ENCODE data around the gene GPR35. TPM values are rescaled to one million over a fixed set of nuclear protein-coding genes. Genes with fewer than 3 reads are reported as not detected.
"Not testable (repeated sequence)": the region's sequence is repeated elsewhere in the genome, so short reads cannot be mapped to it uniquely, and the experiment has no call there.

Gene GPR35
- total RNA-seq, 2 experiments from 2014 or later = 19.2 to 19.3 TPM

DNA sequence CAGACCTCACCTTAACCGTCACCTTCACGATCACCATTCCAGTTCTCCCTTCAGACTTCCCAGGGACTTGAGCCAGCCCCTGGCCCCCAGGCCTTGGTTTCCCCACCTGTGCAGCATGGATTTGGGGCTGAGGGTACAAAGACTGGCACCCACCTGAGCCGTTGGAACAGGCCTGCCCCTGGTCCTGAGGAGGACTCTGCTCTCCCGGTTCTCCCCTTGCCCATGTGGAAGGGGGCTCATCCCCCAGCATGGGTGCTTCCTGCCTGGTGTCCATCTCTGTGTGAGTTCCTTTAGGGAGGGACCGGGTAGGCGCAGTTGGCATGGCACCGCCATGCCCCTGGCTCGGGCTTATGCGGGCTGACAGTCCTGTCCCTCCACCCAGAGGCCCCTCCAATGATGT lies 10.9 kb upstream of the GPR35 start:
- peaks cover 7% of the 10 kb centered on the region for H3K9me3 Mint-ChIP-seq
- H3K4me1 Mint-ChIP-seq = peaks cover 23% of the 10 kb centered on the region
- H3K36me3 Mint-ChIP-seq = peaks cover 32% of the 10 kb centered on the region
- ATAC-seq (ENCODE audit: low read depth) (no peak), DNase-seq (peak; percentile 22)
- H3K27ac Mint-ChIP-seq = no peak overlapping the region
- POLR2A ChIA-PET = no interaction called here
- H3K4me3 Mint-ChIP-seq = no peak overlapping the region
- H3K27me3 Mint-ChIP-seq = no peaks in the 10 kb centered on the region

DNA sequence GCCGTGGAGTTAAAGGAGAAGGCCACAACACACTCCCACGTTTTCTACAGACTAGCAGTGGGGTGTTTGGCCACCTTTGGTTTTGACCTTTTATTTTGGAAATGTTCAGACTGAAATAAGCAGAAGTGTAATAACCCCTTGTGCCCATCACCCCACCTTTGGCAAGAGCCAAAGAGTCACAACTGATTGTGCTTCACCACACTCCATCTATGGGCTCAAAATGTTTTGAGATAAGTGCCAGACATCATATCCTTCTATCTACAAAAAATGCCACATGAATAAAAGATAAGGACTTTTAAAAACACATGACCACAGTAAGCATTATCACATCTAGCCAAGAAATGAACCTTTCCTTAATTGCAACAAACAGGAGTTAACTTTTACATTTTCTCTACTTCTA lies 9.9 kb upstream of the GPR35 start:
- H3K4me1 Mint-ChIP-seq = peaks cover 26% of the 10 kb centered on the region
- H3K4me3 Mint-ChIP-seq = no peak overlapping the region
- POLR2A ChIA-PET = no interaction called here
- H3K36me3 Mint-ChIP-seq = peaks cover 34% of the 10 kb centered on the region
- no peak overlapping the region for H3K27ac Mint-ChIP-seq
- H3K27me3 Mint-ChIP-seq = no peaks in the 10 kb centered on the region
- peaks cover 7% of the 10 kb centered on the region for H3K9me3 Mint-ChIP-seq
- DNase-seq = no peak
- ATAC-seq (ENCODE audit: low read depth) = no peak

DNA sequence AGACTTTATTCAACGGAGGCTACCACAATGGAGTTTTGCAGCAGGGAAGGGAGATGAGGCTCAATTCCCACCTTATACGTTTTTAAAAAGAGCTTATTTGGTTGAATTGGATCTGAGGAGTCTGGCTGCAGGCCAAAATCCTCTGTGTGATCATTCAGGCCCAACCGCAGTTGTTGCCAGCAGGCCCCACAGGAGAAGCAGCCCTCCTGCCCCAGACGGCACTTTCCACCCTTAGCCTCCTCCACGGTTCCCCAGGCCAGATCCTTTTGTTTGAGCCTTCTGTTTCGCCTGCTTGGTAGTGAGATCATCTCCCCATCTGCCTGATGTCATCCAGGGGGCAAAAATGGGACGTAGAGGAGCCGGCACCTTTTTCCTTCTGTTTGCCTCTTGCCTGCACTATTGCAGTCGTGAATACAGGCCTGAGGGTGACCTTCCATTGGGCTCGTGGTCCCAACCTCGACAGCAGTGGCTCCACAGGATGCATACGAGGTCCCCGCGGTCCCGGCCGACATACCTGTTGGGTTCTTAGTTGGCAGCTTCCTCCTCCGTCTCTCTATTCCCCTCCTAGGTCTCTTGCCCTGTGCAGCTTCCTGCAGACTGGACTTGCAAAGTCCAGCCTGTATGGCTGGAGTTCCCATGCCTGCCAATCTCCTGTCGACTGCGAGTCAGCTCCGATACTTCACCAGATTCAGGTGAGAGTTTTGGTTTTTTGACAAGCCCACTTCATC lies 9.3 kb upstream of the GPR35 start:
- DNase-seq = peak; percentile 23
- no peak overlapping the region for H3K4me3 Mint-ChIP-seq
- H3K9me3 Mint-ChIP-seq = peaks cover 7% of the 10 kb centered on the region
- no peak overlapping the region for H3K27ac Mint-ChIP-seq
- POLR2A ChIA-PET = no interaction called here
- H3K4me1 Mint-ChIP-seq = peaks cover 30% of the 10 kb centered on the region
- no peaks in the 10 kb centered on the region for H3K27me3 Mint-ChIP-seq
- peaks cover 34% of the 10 kb centered on the region for H3K36me3 Mint-ChIP-seq
- ATAC-seq (ENCODE audit: low read depth) = no peak

DNA sequence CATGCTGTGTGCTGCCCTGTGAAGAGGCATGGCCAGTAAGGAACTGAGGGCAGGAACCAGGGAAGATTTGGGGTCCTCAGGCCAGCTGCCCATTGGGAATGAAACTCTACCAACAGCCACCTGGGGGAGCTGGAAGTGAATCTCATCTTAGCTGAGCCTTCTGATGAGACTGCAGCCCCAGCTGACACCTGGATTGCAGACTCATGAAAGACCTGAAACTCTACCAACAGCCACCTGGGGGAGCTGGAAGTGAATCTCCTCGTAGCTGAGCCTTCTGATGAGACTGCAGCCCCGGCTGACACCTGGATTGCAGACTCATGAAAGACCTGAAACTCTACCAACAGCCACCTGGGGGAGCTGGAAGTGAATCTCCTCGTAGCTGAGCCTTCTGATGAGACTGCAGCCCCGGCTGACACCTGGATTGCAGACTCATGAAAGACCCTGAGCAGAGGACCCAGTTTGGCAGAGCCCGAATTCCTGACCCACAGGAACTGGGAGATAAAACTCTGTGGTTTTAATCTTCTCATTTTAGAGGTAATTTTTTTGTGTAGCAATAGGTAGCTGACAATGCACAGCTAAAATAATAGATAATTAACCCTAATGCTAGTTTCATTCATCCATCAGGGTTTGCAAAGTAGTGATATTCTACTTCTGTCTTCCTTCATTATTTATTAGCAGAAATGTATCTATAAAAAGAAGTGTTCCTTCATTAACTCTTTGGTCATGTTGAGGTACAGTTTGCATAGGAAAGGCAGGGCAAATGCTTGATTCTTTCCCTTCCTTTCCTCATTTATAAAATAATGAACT lies 8.2 kb upstream of the GPR35 start:
- not testable (repeated sequence) for DNase-seq
- POLR2A ChIA-PET = interaction anchor here (0.8 to 1.0 kb wide), 2 partner anchors 8 to 31 kb away, joined by 6 read pairs; partner anchors contain the start of genes CAPN10 and GPR35
- peak overlapping the region; percentile 23 for H3K27ac Mint-ChIP-seq

DNA sequence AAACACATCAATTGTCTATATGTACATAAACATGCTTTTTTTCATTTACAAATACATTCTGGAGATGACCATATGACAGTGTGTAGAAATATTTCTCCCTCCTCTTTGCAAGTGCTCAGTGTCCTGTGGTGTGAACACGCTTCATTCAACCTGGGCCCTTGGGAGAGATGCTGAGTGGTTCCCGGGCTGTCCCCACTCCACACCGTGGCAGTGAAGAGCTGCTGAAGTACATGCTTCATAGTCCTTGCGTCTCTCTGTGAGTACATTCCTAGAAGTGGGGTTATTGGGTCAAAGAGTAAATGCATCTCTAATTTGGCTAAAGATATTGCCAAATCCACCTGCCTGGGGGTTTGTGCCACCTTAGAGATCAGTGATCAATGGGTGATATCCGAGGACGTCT lies 6.5 kb upstream of the GPR35 start:
- no peak for DNase-seq
- Mint-ChIP-seq H3K9me3 (peaks cover 7% of the 10 kb centered on the region), H3K36me3 (peaks cover 27% of the 10 kb centered on the region), H3K27me3 (no peaks in the 10 kb centered on the region), H3K27ac (no peak overlapping the region), H3K4me1 (peaks cover 40% of the 10 kb centered on the region), H3K4me3 (no peak overlapping the region)
- POLR2A ChIA-PET = interaction anchor here (1.4 kb wide), 1 partner anchor 58 kb away, joined by 3 read pairs; no protein-coding TSS in a partner anchor
- ATAC-seq (ENCODE audit: low read depth) = no peak

More for the DNA sequence above, 8.2 kb upstream of the GPR35 start:
- ATAC-seq (ENCODE audit: low read depth); H3K27me3 Mint-ChIP-seq; H3K4me3 Mint-ChIP-seq; H3K9me3 Mint-ChIP-seq: not testable (repeated sequence)
- Mint-ChIP-seq H3K36me3 (peaks cover 26% of the 10 kb centered on the region), H3K4me1 (peaks cover 31% of the 10 kb centered on the region)

DNA sequence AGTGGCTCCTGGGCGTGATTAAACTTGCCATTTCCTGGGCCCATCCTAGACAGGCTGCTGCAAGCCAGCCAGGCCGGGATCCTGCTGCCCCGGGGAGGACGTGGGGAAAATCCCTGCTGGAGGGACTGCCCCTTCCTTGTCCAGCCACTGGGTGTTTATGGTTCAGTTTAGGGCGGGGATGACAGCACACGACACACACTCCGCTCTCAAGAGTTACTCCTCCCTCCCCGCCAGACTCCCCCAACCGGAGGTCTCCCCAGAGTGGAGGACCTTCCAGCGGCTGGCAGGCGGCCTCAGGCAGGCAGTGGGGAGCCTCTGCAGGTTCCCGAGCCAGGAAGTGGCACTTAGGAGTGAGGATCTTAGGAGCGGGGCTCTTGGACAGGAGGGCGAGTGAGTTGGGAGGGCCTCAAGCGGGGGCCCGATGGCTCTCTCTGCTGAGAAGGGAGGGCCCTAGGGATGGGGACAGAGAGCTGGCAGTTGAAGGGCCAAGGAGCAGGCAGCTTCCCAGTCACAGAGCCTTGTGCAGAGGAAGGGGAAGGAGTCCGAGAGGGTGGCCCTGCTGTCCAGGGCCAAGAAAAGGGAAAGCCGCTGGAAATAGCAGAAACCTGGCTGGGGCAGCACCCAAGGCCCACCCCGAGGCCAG lies 5.7 kb upstream of the GPR35 start:
- Mint-ChIP-seq H3K4me3 (no peak overlapping the region), H3K27ac (peak overlapping the region; percentile 57), H3K27me3 (no peaks in the 10 kb centered on the region), H3K4me1 (peaks cover 46% of the 10 kb centered on the region), H3K9me3 (peaks cover 7% of the 10 kb centered on the region), H3K36me3 (peaks cover 27% of the 10 kb centered on the region)
- ATAC-seq (ENCODE audit: low read depth) (no peak), DNase-seq (peak; percentile 30)
- POLR2A ChIA-PET = interaction anchor here (4.1 kb wide), 1 partner anchor 33 kb away, joined by 61 read pairs; the partner anchor contains the start of gene CAPN10

DNA sequence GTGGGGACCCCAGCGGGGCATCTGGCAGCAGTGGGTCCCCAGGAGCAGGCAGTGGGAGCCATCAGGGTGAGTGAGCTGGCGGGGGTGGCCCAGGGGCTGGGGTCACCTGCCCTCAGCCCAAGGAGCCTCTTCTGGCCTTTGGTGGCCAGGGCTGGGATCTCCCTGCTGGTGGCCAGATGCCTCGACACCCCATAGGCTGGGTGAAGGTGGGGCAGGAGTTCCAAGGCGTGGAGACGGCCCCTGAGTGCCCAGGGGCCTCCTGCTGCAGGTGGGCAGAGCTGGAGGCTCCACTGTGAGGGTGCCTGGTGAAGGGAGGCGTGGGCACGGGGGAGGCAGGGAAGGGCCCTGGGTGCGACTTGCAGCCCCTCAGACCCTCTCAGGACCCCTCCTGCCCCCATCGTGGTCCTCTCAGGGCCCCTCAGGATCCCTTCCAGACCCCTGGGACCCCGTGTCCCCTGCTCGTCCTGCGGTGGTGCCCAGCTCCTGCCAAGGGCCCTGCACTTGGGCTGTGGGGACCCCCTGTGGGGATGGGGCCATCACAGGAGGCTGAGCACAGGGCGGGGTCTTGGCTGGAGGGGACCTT lies 5.0 kb upstream of the GPR35 start:
- H3K4me3 Mint-ChIP-seq = no peak overlapping the region
- no peaks in the 10 kb centered on the region for H3K27me3 Mint-ChIP-seq
- peak; percentile 31 for DNase-seq
- peaks cover 48% of the 10 kb centered on the region for H3K4me1 Mint-ChIP-seq
- peaks cover 27% of the 10 kb centered on the region for H3K36me3 Mint-ChIP-seq
- H3K27ac Mint-ChIP-seq = peak overlapping the region; percentile 57
- POLR2A ChIA-PET = interaction anchor here (2.6 to 4.1 kb wide), 3 partner anchors 34 to 59 kb away, joined by 20 to 61 read pairs (median 39); partner anchors contain the start of genes CAPN10 and DUSP28
- H3K9me3 Mint-ChIP-seq = peaks cover 7% of the 10 kb centered on the region
- ATAC-seq (ENCODE audit: low read depth) = no peak

DNA sequence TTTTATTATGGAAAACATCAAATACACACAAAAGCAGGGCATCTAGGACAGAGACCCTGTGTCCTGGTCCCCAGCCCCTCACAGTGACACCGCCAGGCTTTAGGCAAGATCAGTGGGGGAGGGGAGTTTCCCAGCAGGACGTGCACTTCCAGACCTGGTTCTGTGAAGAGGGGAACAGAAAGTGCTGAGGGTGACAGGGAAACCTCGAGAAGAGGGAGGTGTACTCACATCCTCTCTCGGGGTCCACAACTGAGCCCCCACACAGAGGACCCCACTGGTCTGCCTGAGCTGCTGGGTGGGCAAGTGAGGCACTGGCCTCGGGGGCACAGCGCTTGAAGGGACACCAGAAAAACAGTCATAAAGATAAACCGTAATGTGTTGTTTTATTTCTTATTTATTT lies 4.4 kb upstream of the GPR35 start:
- H3K4me1 Mint-ChIP-seq = peaks cover 47% of the 10 kb centered on the region
- H3K36me3 Mint-ChIP-seq = peaks cover 26% of the 10 kb centered on the region
- POLR2A ChIA-PET = interaction anchor here (0.8 to 4.9 kb wide), 8 partner anchors 9 to 60 kb away, joined by 3 to 61 read pairs (median 12); partner anchors contain the start of genes CAPN10 and DUSP28
- H3K27ac Mint-ChIP-seq = peak overlapping the region; percentile 100
- DNase-seq = peak; percentile 41
- H3K27me3 Mint-ChIP-seq = no peaks in the 10 kb centered on the region
- peaks cover 7% of the 10 kb centered on the region for H3K9me3 Mint-ChIP-seq
- ATAC-seq (ENCODE audit: low read depth) = no peak
- H3K4me3 Mint-ChIP-seq = peak overlapping the region; percentile 42

DNA sequence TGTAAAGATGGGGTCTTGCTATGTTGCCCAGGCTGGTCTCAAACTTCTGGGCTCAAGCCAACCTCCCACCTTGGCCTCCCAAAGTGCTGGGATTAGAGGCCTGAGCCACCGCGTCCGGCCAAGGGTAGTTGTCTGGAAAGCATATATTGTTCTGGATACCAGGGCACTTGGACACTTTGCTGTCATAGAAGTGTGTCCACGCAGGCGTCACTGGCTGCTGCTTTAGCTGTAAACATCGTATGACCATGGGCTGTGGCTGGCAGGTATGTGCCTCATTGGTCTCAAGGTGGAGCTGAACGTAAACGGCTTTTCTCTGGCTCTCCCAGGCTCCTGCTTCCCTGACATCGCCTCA lies 3.2 kb upstream of the GPR35 start:
- ATAC-seq (ENCODE audit: low read depth) (no peak), DNase-seq (no peak)
- Mint-ChIP-seq H3K36me3 (peaks cover 18% of the 10 kb centered on the region), H3K4me1 (peaks cover 52% of the 10 kb centered on the region), H3K9me3 (peaks cover 5% of the 10 kb centered on the region), H3K4me3 (peak overlapping the region; percentile 82), H3K27ac (peak overlapping the region; percentile 100), H3K27me3 (no peaks in the 10 kb centered on the region)
- POLR2A ChIA-PET = interaction anchor here (0.7 to 4.9 kb wide), 10 partner anchors 10 to 692 kb away, joined by 3 to 61 read pairs (median 6); partner anchors contain the start of genes CAPN10, DUSP28 and RNPEPL1

DNA sequence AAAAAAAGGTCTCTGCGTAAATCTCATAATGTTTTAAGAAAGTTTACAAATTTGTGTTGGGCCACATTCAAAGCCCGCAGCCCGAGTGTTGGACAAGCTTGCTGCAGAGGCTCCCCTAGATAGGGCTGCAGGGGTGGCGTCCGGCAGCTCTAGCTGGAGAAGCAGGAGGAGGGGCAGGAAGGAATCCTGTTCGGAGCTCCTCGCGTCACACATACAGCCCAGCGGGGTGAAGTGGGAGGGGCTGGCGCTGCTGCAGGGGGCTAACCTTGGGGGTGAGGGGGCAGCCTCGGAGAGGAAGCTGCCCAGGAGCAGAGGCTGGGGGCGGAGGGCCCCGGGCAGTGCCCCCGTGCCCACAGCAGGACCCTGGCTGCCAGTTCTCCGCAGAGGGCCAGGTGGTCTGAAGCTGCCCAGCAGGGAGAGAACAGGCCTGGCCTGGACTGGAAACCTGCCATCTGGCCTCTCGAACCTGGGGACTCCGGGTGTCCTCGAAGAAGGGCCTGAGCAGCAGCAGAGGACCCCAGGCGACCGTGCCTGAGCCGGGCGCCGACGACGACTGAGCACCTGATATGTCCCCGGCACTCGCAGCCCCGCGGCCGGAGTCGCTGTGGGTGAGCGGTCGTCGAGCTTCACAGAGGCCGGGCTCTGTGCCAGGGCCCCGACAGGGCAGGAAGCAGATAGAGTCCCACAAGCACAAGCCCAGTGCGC lies 2.6 kb upstream of the GPR35 start:
- H3K9me3 Mint-ChIP-seq = peaks cover 4% of the 10 kb centered on the region
- POLR2A ChIA-PET = interaction anchor here (1.2 to 4.9 kb wide), 7 partner anchors 10 to 62 kb away, joined by 3 to 61 read pairs (median 20); partner anchors contain the start of genes CAPN10, DUSP28 and RNPEPL1
- H3K27ac Mint-ChIP-seq = peak overlapping the region; percentile 100
- H3K27me3 Mint-ChIP-seq = no peaks in the 10 kb centered on the region
- peak overlapping the region; percentile 82 for H3K4me3 Mint-ChIP-seq
- DNase-seq (peak; percentile 53), ATAC-seq (ENCODE audit: low read depth) (no peak)
- H3K36me3 Mint-ChIP-seq = peaks cover 14% of the 10 kb centered on the region
- peaks cover 54% of the 10 kb centered on the region for H3K4me1 Mint-ChIP-seq

DNA sequence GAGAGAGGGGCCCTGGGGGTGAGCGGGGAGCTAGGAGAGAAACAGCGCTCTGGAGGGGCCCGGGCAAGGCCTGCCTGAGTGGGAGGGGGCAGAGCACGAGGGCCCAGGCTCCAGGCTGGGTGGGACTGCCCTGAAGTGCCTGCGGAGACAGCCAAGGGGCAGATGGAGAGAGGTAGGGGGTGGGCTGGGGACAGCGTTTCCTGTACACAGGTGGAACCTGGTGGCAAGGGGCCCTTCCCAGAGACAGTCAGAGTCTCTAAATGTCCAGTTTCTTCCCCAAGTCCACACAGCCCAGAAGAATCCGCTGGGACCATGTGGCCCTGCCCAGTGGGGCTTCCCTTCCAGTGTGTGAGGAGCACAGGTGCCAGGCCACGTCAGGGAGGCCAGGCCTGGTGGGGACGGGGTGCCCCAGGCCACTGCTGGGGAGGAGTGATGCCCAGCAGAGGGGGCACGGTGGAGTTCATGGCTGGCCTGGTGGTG lies 1.7 kb upstream of the GPR35 start:
- Mint-ChIP-seq H3K27me3 (no peaks in the 10 kb centered on the region), H3K9me3 (peaks cover 2% of the 10 kb centered on the region), H3K4me3 (no peak overlapping the region), H3K36me3 (peaks cover 10% of the 10 kb centered on the region), H3K27ac (peak overlapping the region; percentile 100), H3K4me1 (peaks cover 54% of the 10 kb centered on the region)
- POLR2A ChIA-PET = interaction anchor here (0.6 to 4.9 kb wide), 5 partner anchors 11 to 62 kb away, joined by 3 to 61 read pairs (median 20); partner anchors contain the start of genes CAPN10 and DUSP28
- DNase-seq = peak; percentile 47
- no peak for ATAC-seq (ENCODE audit: low read depth)
